Activated T-helper 2 cell treated with anti-CD3 and anti-CD28 coated beads, Interferon-gamma antibody, Interleukin-2, Interleukin-4, amounts not matched to agents 10 μg/mL and 5 μg/mL and 100 μg/mL, durations not matched to agents 14 hours and 24 hours and 36 hours (primary cell): ENCODE results near the gene SHB. TPM values are rescaled to one million over a fixed set of nuclear protein-coding genes. Genes with fewer than 3 reads are reported as not detected.
"Not testable (repeated sequence)": the region's sequence is repeated elsewhere in the genome, so short reads cannot be mapped to it uniquely, and the experiment has no call there.

Experiments used
- DNase-seq: peaks from one replicate; pipeline ENCODE4 v3.0.0; 2021; ENCODE audit warnings: low spot score
- H3K27ac Mint-ChIP-seq: one replicate; pipeline ENCODE4 v1.8.0; 2021; ENCODE audit warnings: mixed read lengths
- H3K27me3 Mint-ChIP-seq: one replicate; pipeline ENCODE4 v1.8.0; 2021; ENCODE audit warnings: low read depth, mixed read lengths
- H3K36me3 Mint-ChIP-seq: one replicate; pipeline ENCODE4 v1.8.0; 2021; ENCODE audit warnings: low read depth, mixed read lengths
- H3K4me1 Mint-ChIP-seq: one replicate; pipeline ENCODE4 v1.8.0; 2021; ENCODE audit warnings: low read depth, mixed read lengths
- H3K4me3 Mint-ChIP-seq: one replicate; pipeline ENCODE4 v1.8.0; 2021; ENCODE audit warnings: low read depth, mild to moderate bottlenecking, moderate library complexity, mixed read lengths
- H3K9me3 Mint-ChIP-seq: one replicate; pipeline ENCODE4 v1.8.0; 2021; ENCODE audit warnings: mixed read lengths
- intact Hi-C: fragments of 100-400 bp; cut with micrococcal nuclease; formaldehyde crosslinking; loops from one replicate; pipeline ENCODE4 v1.15.1; 2023
- total RNA-seq: library from RNA; stranded (reverse); gene quantifications from 2 replicates; pipeline ENCODE4 v1.2.3, GENCODE V29; 2022

Gene SHB
- total RNA-seq, 1 donor from 2014 or later = 1.9 TPM

- Mint-ChIP-seq H3K27ac (no peak overlapping the region), H3K4me1 (peaks cover 2% of the 10 kb centered on the region), H3K4me3 (no peak overlapping the region), H3K36me3 (no peaks in the 10 kb centered on the region), H3K27me3 (no peaks in the 10 kb centered on the region), H3K9me3 (no peaks in the 10 kb centered on the region)
- intact Hi-C loops = no loop called here
- DNase-seq = no peak
These were observed 11.4 kb downstream of the SHB start for GRCh38 chr9:38057416-38058195.

- Mint-ChIP-seq H3K27me3 (no peaks in the 10 kb centered on the region), H3K36me3 (no peaks in the 10 kb centered on the region), H3K4me1 (no peaks in the 10 kb centered on the region), H3K9me3 (no peaks in the 10 kb centered on the region), H3K27ac (no peak overlapping the region), H3K4me3 (no peak overlapping the region)
- intact Hi-C loops = no loop called here
- DNase-seq = no peak
These were observed 14.4 kb downstream of the SHB start for GRCh38 chr9:38054653-38055052.

- DNase-seq = no peak
- no peaks in the 10 kb centered on the region for H3K36me3 Mint-ChIP-seq
- H3K9me3 Mint-ChIP-seq = no peaks in the 10 kb centered on the region
- intact Hi-C loops = no loop called here
- no peaks in the 10 kb centered on the region for H3K4me1 Mint-ChIP-seq
- H3K4me3 Mint-ChIP-seq = no peak overlapping the region
- no peaks in the 10 kb centered on the region for H3K27me3 Mint-ChIP-seq
- H3K27ac Mint-ChIP-seq = no peak overlapping the region
These were observed 15.1 kb downstream of the SHB start for GRCh38 chr9:38053697-38054461.

DNA sequence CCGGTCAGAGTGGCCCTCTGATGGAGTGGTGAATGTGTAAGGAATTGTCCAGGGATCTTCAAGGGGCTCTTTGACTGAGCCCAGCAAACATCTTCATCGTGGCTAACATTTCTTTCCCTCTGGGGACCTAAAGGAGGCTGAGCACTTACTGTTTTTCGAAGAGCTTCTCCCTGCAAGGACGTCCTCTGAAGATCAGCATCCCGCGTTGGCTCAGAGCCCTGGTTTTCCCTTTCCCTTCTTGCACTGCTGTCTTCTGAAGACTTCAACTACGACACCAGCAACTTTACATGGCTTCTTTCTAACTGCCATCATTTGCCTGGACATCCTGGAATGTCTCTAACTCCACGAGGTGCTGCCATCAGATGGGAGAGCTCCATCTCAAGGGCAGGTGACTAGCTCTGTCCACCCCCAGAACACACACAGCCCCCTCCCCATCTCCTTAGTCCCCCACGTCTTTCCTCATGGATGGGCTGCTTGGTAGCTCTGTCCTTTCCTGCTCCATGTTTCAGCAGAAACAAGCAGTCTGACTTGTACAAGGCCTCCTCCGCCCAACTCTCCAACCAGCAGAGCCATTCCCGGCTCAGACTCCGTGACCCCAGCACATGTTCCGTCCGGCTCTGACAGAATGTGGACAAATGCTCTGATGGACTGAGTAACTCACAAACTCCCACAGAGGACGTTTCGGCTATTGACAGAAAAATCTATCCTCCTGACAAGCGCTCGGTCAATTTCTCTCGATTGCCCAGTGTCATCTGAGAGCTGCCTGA is 17.1 kb downstream of the SHB start:
- intact Hi-C loops = no loop called here
- H3K27ac Mint-ChIP-seq = no peak overlapping the region
- H3K36me3 Mint-ChIP-seq = no peaks in the 10 kb centered on the region
- no peak for DNase-seq
- H3K4me3 Mint-ChIP-seq = no peak overlapping the region
- peaks cover 6% of the 10 kb centered on the region for H3K4me1 Mint-ChIP-seq
- H3K27me3 Mint-ChIP-seq = no peaks in the 10 kb centered on the region
- H3K9me3 Mint-ChIP-seq = no peaks in the 10 kb centered on the region

- Mint-ChIP-seq H3K4me3 (no peak overlapping the region), H3K36me3 (no peaks in the 10 kb centered on the region), H3K27me3 (no peaks in the 10 kb centered on the region), H3K9me3 (no peaks in the 10 kb centered on the region), H3K27ac (no peak overlapping the region), H3K4me1 (peaks cover 6% of the 10 kb centered on the region)
- intact Hi-C loops = no loop called here
- no peak for DNase-seq
These were observed 20.6 kb downstream of the SHB start for GRCh38 chr9:38048316-38048969.

DNA sequence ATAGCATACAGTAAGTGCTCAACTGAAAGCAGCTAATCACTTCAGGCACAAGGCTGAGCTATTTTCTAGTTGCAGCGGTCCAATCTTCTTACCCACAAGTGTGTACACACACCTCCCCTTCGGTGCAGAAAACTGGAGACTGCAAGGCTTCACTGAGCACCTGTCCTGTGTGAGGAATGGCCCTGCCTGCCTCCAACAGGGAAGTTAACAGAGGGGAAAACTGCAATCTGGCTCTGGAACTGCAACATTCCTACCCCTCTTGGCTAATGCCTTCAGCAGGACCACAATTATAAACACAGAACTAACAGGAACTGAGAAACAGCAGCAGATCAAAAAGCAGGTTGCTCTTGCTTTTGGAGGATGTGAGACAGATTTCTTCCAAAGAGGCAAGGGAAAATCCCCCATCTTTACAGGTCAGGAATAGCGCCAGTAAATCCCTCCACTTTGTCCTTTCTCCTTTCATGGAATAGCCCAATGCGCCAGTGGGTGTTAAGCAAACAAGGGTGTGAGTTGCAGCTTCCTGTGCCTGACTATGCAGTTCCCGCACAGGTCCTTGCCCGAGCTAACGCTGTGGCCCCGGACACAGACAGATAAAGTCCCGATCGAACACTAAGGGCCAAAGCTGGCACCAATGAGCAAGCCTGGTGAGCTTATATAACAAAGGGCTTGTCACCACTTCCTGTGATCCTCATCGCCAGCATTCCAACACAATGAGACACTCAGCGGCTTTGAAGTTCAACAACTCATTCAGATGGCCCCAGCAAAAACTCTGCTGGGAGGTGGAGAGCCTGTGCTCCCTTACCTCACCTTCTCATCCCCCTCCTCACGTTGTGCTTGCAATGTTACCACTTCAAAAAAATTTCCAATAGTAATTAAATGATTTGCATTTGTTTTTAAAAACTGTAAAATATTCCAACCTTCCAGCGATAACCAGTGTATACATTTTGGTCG is 21.5 kb downstream of the SHB start:
- DNase-seq = no peak
- H3K4me1 Mint-ChIP-seq = peaks cover 6% of the 10 kb centered on the region
- H3K27me3 Mint-ChIP-seq = no peaks in the 10 kb centered on the region
- H3K9me3 Mint-ChIP-seq = no peaks in the 10 kb centered on the region
- no peak overlapping the region for H3K27ac Mint-ChIP-seq
- H3K36me3 Mint-ChIP-seq = no peaks in the 10 kb centered on the region
- H3K4me3 Mint-ChIP-seq = no peak overlapping the region
- intact Hi-C loops = no loop called here

DNA sequence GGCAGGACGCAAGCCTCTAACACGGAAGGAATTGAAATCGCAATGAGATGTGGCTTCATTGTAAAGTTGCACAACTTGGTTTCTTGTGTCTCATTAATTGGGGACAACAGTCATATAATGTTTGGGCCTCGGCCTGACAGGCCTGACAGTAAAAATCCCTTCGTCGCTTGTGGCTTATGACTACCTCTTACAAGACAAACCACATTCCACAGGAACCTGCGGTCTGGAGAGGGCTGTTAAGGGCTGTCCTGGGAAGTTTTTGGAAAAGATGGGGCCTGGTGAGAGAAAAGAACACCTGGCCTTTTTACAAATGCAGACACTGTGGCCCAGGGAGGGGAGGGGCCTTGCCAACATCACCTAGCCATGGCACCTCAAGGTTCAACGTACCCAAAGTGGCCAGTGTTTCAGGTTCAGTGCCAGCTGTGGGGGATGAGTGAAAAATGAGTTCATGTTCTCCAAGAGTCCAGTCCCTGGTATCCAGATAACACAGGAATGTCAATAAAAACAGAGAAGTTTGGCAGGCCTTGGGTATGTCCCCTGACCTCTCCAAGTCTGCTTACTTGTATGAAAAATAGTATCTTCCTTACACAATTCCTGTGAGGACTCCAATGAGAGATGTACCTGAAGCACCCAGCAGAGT is 22.2 kb downstream of the SHB start:
- no peaks in the 10 kb centered on the region for H3K27me3 Mint-ChIP-seq
- H3K4me3 Mint-ChIP-seq = no peak overlapping the region
- intact Hi-C loops = no loop called here
- no peak overlapping the region for H3K27ac Mint-ChIP-seq
- no peak for DNase-seq
- no peaks in the 10 kb centered on the region for H3K36me3 Mint-ChIP-seq
- no peaks in the 10 kb centered on the region for H3K9me3 Mint-ChIP-seq
- peaks cover 6% of the 10 kb centered on the region for H3K4me1 Mint-ChIP-seq

DNA sequence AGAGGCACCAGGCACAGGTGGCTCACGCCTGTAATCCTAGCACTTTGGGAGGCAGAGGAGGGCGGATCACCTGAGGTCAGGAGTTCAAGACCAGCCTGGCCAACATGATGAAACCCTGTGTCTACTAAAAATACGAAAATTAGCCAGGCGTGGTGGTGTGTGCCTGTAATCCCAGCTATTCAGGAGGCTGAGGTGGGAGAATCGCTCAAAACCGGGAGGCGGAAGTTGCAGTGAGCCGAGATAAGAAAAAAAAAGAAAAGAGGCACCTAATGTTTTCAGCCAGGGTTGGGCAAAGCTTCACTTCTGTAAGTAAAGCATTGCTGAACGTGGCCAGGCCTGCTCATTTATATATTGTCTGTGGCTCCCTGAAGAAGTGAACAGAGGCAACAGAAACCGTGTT is 23.1 kb downstream of the SHB start:
- DNase-seq, H3K27me3 Mint-ChIP-seq, intact Hi-C loops, H3K9me3 Mint-ChIP-seq, H3K27ac Mint-ChIP-seq, H3K36me3 Mint-ChIP-seq, H3K4me3 Mint-ChIP-seq, H3K4me1 Mint-ChIP-seq: not testable (repeated sequence)

DNA sequence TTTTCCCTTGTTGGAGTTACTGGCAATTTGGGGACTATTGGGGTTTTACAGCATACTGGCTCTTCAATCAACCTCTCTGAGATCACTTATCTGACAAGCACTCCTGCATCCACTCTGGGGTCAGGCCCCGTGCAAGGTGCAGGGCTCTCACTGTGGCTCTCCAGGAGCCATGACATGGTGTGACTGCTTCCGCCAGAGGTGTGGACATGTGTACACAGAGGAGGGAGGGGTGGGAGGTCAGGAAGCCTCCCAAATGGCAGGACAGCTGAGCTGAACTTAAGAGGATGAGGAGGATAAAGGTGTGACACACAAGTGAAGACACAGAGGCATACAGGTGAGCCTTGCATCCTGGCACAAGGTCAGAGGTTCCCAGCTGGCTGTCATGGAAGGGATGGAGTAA is 24.3 kb downstream of the SHB start:
- Mint-ChIP-seq H3K4me3 (no peak overlapping the region), H3K4me1 (peaks cover 6% of the 10 kb centered on the region), H3K27ac (no peak overlapping the region), H3K9me3 (no peaks in the 10 kb centered on the region), H3K27me3 (no peaks in the 10 kb centered on the region), H3K36me3 (no peaks in the 10 kb centered on the region)
- no peak for DNase-seq
- intact Hi-C loops = no loop called here

DNA sequence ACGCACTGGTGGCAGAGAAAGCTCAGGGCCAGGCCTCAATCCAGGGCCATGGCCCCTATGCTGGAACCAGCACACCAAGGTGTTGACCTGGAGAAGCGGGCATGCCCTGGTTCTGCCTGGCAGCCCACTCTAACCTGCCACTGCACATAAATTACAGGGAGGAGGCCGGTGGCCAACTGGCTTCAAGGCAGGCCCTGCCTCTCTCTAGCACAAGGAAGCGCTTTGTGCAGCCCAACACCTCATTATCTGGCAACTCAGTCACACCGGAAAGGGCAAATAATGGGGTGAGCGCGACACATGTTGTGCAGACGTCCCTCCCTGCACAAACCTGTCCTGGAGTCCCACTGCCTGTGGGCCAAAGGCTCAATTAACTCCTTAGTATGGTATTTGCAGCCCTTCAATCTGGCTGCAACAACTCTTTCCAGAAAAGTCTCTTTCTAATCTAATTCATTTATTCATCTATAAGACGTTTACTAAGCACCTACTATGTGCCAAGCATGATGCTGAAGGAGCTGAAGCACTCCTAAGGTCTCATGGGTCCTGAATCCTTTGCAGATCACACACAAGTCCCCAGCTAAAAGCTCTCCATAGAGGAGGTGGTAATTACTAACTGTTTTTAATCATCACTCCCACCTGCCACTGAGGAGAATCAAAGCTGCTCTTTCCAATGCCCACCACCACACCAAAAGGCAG is 24.9 kb downstream of the SHB start:
- Mint-ChIP-seq H3K4me1 (peaks cover 6% of the 10 kb centered on the region), H3K4me3 (no peak overlapping the region), H3K9me3 (no peaks in the 10 kb centered on the region), H3K27me3 (no peaks in the 10 kb centered on the region), H3K27ac (no peak overlapping the region), H3K36me3 (no peaks in the 10 kb centered on the region)
- no peak for DNase-seq
- intact Hi-C loops = no loop called here

DNA sequence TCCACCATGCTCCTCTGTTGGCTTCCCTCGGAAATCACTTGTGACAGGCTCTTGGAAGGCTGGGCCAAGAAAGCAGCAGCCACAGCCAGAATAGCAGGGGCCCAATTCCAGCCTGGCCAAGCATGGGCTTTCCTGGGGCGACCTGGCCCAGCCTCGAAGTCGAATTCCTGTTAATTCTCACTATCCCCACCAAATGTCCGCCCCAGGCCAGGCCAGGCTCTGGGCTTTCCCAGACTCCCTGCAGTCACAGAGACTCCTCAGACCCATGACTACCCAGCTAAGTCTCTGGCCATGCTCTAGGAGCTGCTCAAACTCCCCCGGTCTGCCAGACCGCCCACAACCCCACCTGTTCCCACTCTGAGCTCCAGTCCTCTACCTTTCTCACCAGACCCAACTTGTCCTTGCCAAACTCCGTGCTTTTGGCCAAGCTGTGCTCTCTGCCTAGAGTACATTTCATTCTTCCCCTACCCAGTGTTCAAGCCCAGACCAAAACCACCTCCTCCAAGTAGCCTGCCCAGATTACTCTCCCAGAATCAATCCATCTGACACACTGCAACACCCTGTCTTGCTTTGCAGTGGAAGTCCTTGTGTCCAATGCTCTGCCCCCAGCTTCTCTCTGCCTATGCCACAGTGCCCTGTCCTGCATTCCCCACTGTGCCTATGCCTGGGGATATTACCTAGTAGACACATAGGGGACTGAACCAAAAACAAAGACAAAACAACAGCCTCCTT is 26.2 kb downstream of the SHB start:
- intact Hi-C loops = no loop called here
- DNase-seq = no peak
- Mint-ChIP-seq H3K4me1 (peaks cover 5% of the 10 kb centered on the region), H3K4me3 (no peak overlapping the region), H3K36me3 (no peaks in the 10 kb centered on the region), H3K27ac (no peak overlapping the region), H3K27me3 (no peaks in the 10 kb centered on the region), H3K9me3 (no peaks in the 10 kb centered on the region)
